ENCODE results near the gene PIM1.
"Not testable (repeated sequence)": the region's sequence is repeated elsewhere in the genome, so short reads cannot be mapped to it uniquely, and the experiment has no call there.

The PIM1 gene

GRCh38 chr6:37187321-37188022 lies 17.5 kb downstream of the PIM1 start:
- DNase-seq: no peak

- DNase-seq: no peak
These were observed 19.1 kb downstream of the PIM1 start for GRCh38 chr6:37188962-37189510.

- no peak for DNase-seq
These were observed 20.2 kb downstream of the PIM1 start for GRCh38 chr6:37190159-37190535.

GRCh38 chr6:37192666-37193065 lies 22.7 kb downstream of the PIM1 start:
- no peak for DNase-seq

- not testable (repeated sequence) for DNase-seq
These were observed 24.9 kb downstream of the PIM1 start for GRCh38 chr6:37194886-37195285.

GRCh38 chr6:37196451-37196850 lies 26.5 kb downstream of the PIM1 start:
- not testable (repeated sequence) for DNase-seq

- DNase-seq: no peak
These were observed 30.1 kb downstream of the PIM1 start for GRCh38 chr6:37200085-37200484.

GRCh38 chr6:37201726-37202125 lies 31.8 kb downstream of the PIM1 start:
- DNase-seq: no peak

GRCh38 chr6:37202788-37203491 lies 33.0 kb downstream of the PIM1 start:
- no peak for DNase-seq

- no peak for DNase-seq
These were observed 34.2 kb downstream of the PIM1 start for GRCh38 chr6:37204014-37204751.

GRCh38 chr6:37205175-37205996 lies 35.4 kb downstream of the PIM1 start:
- DNase-seq: no peak

GRCh38 chr6:37205997-37206340 lies 36.0 kb downstream of the PIM1 start:
- DNase-seq: no peak

- no peak for DNase-seq
These were observed 36.7 kb downstream of the PIM1 start for GRCh38 chr6:37206622-37207021.

- DNase-seq: no peak
These were observed 38.0 kb downstream of the PIM1 start for GRCh38 chr6:37207903-37208456.

- no peak for DNase-seq
These were observed 38.8 kb downstream of the PIM1 start for GRCh38 chr6:37208793-37209192.

- DNase-seq: no peak
These were observed 39.7 kb downstream of the PIM1 start for GRCh38 chr6:37209461-37210205.

GRCh38 chr6:37210313-37210968 lies 40.5 kb downstream of the PIM1 start:
- DNase-seq: peak; percentile 50

- no peak for DNase-seq
These were observed 42.3 kb downstream of the PIM1 start for GRCh38 chr6:37212268-37212667.

- no peak for DNase-seq
These were observed 48.1 kb downstream of the PIM1 start for GRCh38 chr6:37218061-37218460.

- no peak for DNase-seq
These were observed 48.6 kb downstream of the PIM1 start for GRCh38 chr6:37218511-37218910.

All from right kidney (tissue), 1 donor.